MM.1S (cell line): ENCODE measurements around the gene DDX10.

Experiments
- DNase-seq: peaks from one replicate; pipeline ENCODE4 v3.0.0-alpha.2; 2015
- H2AFZ ChIP-seq: fragments of 300-600 bp; sonication (generic); 2 replicates; pipeline ENCODE4 v1.6.0; 2016; ENCODE audit warnings: antibody characterized with exemption, low read length
- H3F3A ChIP-seq: fragments of 300-600 bp; sonication (generic); 2 replicates; pipeline ENCODE4 v1.6.1; 2016; ENCODE audit warnings: mild to moderate bottlenecking, antibody characterized with exemption, low read length, moderate library complexity, mixed read lengths; ENCODE audit not compliant: insufficient read depth
- H3K27ac ChIP-seq: fragments of 300-600 bp; sonication (generic); 2 replicates; pipeline ENCODE4 v1.5.1; 2016; ENCODE audit warnings: mild to moderate bottlenecking, low read length
- H3K27me3 ChIP-seq: fragments of 300-600 bp; sonication (generic); replicated peaks from 2 replicates; pipeline ENCODE4 v1.6.0; 2016; ENCODE audit warnings: low read length; ENCODE audit not compliant: insufficient read depth
- H3K36me3 ChIP-seq: fragments of 300-600 bp; sonication (generic); replicated peaks from 2 replicates; pipeline ENCODE4 v1.6.1; 2016; ENCODE audit warnings: mild to moderate bottlenecking, low read length, mixed read lengths; ENCODE audit not compliant: insufficient read depth
- H3K4me1 ChIP-seq: fragments of 300-600 bp; sonication (generic); 2 replicates; pipeline ENCODE4 v1.6.1; 2016; ENCODE audit warnings: low read length, mixed read lengths
- H3K4me2 ChIP-seq: fragments of 300-600 bp; sonication (generic); 2 replicates; pipeline ENCODE4 v1.6.0; 2016; ENCODE audit warnings: low read depth, low read length
- H3K4me3 ChIP-seq: fragments of 300-600 bp; sonication (generic); 2 replicates; pipeline ENCODE4 v1.5.1; 2016; ENCODE audit warnings: low read length, mixed read lengths
- H3K79me2 ChIP-seq: fragments of 300-600 bp; sonication (generic); 2 replicates; pipeline ENCODE4 v1.6.1; 2016; ENCODE audit warnings: mixed run types, low read length, mixed read lengths
- H3K9ac ChIP-seq: fragments of 300-600 bp; sonication (generic); 2 replicates; pipeline ENCODE4 v1.6.1; 2016; ENCODE audit warnings: low read length, mixed read lengths
- H3K9me2 ChIP-seq: fragments of 300-600 bp; sonication (generic); replicated peaks from 2 replicates; pipeline ENCODE4 v1.6.1; 2016; ENCODE audit warnings: mild to moderate bottlenecking, low read length, mixed read lengths; ENCODE audit not compliant: insufficient read depth
- H3K9me3 ChIP-seq: fragments of 300-600 bp; sonication (generic); replicated peaks from 2 replicates; pipeline ENCODE4 v1.6.1; 2016; ENCODE audit warnings: mild to moderate bottlenecking, low read length, mixed read lengths; ENCODE audit not compliant: insufficient read depth
- H4K20me1 ChIP-seq: fragments of 300-600 bp; sonication (generic); 2 replicates; pipeline ENCODE4 v1.6.1; 2016; ENCODE audit warnings: mild to moderate bottlenecking, low read length, moderate library complexity, mixed read lengths; ENCODE audit not compliant: insufficient read depth
- CTCF ChIP-seq: fragments of 300-600 bp; sonication (generic); IDR thresholded peaks from 2 replicates; pipeline ENCODE4 v1.5.1; 2016; ENCODE audit warnings: antibody characterized with exemption, low read length, mixed read lengths
- EZH2 ChIP-seq: fragments of 300-600 bp; sonication (generic); optimal IDR thresholded peaks from 2 replicates; pipeline ENCODE3; 2017; ENCODE audit warnings: low read depth, mild to moderate bottlenecking, antibody characterized with exemption, low read length, mixed read lengths
- EZH2phosphoT487 ChIP-seq: fragments of 300-600 bp; sonication (generic); IDR thresholded peaks from 2 replicates; pipeline ENCODE4 v1.6.1; 2018; ENCODE audit warnings: antibody characterized with exemption, low read length

Gene DDX10

DNA sequence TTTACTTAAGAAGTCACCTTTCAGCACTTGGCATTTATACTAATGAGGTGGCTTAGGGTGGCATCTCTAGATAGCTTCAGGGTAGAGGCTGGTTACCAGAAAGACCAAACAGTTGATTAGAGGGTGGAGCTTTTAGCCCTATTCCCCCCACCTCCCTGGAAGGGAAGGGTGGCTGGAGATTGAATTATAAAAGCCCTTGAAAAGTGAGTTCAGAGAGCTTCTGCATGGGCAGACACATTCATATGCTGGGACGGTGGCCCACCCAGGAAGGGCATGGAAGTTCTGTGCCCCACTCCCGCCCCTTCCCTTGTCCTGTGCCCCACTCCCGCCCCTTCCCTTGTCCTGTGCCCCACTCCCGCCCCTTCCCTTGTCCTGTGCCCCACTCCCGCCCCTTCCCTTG is 244.2 kb downstream of the DDX10 start:
- Histone ChIP-seq H3F3A (no peaks in the 10 kb centered on the region), H3K4me3 (no peak overlapping the region), H3K4me1 (no peaks in the 10 kb centered on the region), H3K9me3 (no peaks in the 10 kb centered on the region), H3K9ac (no peak overlapping the region), H4K20me1 (no peaks in the 10 kb centered on the region), H3K36me3 (no peaks in the 10 kb centered on the region), H2AFZ (no peak overlapping the region), H3K27ac (no peak overlapping the region), H3K27me3 (no peaks in the 10 kb centered on the region), H3K79me2 (no peaks in the 10 kb centered on the region), H3K9me2 (no peaks in the 10 kb centered on the region), H3K4me2 (no peak overlapping the region)
- TF ChIP-seq CTCF (no peak), EZH2 (no peak), EZH2phosphoT487 (no peak)
- DNase-seq: no peak

DNA sequence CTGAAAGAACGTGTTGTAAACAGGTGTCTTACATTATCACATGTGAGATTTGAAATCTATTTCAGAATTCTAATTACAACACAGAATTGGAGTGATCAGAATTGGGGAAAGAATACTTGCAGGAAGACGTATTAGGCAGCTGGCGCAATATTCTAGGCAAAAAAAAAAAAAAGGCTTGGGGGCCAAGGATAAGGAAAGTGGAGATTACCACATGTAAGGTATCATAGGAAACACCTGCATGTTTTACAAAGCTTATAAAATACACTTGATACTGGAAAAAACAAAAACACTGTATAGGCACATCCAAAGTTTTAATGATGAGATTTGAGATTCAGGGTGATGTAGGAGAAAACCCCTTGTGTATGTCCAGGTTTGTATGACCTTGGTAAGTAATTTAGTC is 245.1 kb downstream of the DDX10 start:
- Histone ChIP-seq H4K20me1 (no peaks in the 10 kb centered on the region), H3K9me3 (no peaks in the 10 kb centered on the region), H2AFZ (no peak overlapping the region), H3K27ac (no peak overlapping the region), H3K4me2 (no peak overlapping the region), H3K79me2 (no peaks in the 10 kb centered on the region), H3K9me2 (no peaks in the 10 kb centered on the region), H3K27me3 (no peaks in the 10 kb centered on the region), H3K36me3 (no peaks in the 10 kb centered on the region), H3K4me3 (no peak overlapping the region), H3F3A (no peaks in the 10 kb centered on the region), H3K4me1 (no peaks in the 10 kb centered on the region), H3K9ac (no peak overlapping the region)
- no peak for TF ChIP-seq EZH2phosphoT487
- DNase-seq: no peak

DNA sequence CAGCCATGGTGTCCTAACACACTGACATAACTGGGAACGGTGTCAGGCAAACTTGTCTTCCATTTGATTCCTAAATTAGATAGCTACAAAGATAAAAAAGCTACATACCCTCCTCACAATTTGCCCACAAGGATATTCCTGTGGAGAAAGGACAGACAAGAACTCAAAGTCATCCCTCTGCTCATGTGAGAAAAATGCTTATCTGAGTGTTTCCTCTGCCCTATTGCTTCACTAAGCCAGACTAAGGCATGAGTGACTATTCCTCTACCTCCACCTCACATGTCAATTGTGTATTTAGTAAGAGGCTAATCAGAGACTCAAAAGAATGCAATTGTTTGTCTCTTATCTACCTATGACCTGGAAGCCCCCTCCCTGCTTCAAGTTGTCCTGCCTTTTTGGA is 247.7 kb downstream of the DDX10 start:
- Histone ChIP-seq H3K27me3 (no peaks in the 10 kb centered on the region), H3K4me3 (no peak overlapping the region), H4K20me1 (no peaks in the 10 kb centered on the region), H3K9me3 (no peaks in the 10 kb centered on the region), H3K4me2 (no peak overlapping the region), H3K9me2 (no peaks in the 10 kb centered on the region), H3K36me3 (no peaks in the 10 kb centered on the region), H3F3A (no peaks in the 10 kb centered on the region), H3K79me2 (no peaks in the 10 kb centered on the region), H3K27ac (no peak overlapping the region), H3K9ac (no peak overlapping the region), H2AFZ (no peak overlapping the region), H3K4me1 (no peaks in the 10 kb centered on the region)
- no peak for TF ChIP-seq CTCF
- TF ChIP-seq EZH2phosphoT487: no peak
- no peak for TF ChIP-seq EZH2
- DNase-seq: no peak

DNA sequence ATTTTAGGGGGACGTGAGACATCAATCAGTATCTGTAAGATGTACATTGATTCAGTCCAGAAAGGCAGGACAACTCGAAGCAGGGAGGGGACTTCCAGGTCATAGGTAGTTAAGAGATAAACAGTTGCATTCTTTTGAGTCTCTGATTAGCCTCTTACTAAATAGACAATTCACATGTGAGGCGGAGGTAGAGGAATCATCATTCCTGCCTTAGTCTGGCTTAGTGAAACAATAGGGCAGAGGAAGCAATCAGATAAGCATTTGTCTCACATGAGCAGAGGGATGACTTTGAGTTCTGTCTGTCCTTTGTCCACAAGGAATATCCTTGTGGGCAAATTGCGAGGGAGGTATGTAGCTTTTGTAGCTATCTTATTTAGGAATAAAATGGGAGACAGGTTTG is 248.3 kb downstream of the DDX10 start:
- Histone ChIP-seq H3K4me2 (no peak overlapping the region), H3K9ac (no peak overlapping the region), H3K9me3 (no peaks in the 10 kb centered on the region), H3K4me1 (no peaks in the 10 kb centered on the region), H3K4me3 (no peak overlapping the region), H2AFZ (no peak overlapping the region), H3K36me3 (no peaks in the 10 kb centered on the region), H3K9me2 (no peaks in the 10 kb centered on the region), H3K27me3 (no peaks in the 10 kb centered on the region), H3K79me2 (no peaks in the 10 kb centered on the region), H4K20me1 (no peaks in the 10 kb centered on the region), H3F3A (no peaks in the 10 kb centered on the region), H3K27ac (no peak overlapping the region)
- TF ChIP-seq EZH2 (no peak), EZH2phosphoT487 (no peak), CTCF (no peak)
- no peak for DNase-seq
